GM21515 (cell line): ENCODE data around the gene BTBD9.

Experiments
- ATAC-seq: cut with Tn5 transposase; IDR thresholded peaks from one replicate; pipeline ENCODE4 v1.9.1; 2021; ENCODE audit not compliant: unreplicated experiment

Gene BTBD9

DNA sequence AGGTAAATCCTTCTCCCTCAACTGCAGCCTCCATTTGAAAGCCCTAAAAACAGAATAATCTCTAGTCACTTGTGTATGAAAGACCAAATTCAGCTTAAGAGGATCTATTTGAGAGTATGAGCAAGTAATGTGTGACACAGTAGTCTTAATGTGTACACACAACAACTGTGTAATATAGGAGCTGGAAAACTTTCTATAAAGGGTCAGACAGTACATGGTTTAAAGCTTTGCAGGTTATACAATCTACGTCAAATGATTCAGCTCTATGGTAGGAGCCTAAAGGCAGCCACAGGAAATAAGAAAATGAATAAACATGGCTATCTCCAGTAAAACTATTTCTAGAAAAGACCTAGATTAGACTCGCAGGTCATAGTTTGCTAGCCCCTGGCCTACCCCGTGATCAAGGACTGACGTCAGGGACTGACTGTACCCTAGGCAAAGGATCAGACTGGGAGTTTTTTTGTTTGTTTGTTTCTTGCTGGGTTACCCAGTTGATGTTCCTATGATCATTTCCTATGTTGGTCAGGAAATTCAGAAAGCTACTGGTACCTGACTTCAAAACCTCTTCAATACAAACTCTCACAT lies 39.7 kb downstream of the BTBD9 start:
- no peak for ATAC-seq

DNA sequence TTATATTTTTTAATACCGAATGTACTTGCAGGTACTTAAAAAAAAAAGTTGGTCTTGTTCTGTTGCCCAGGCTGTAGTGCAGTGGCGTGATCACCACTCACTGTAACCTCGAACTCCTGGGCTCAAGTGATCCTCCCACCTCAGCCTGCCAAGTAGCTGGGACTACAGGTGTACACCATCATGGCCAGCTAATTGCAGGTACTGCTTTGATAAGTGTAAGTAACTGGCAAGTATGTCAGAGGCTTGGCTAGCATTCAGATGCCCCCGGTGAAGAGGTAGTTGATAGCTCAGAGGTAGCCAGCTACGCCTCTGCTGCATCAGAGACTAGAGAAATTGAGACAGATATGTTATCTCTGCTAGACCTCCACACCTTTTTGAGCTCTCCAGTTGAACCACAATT lies 40.5 kb downstream of the BTBD9 start:
- no peak for ATAC-seq

DNA sequence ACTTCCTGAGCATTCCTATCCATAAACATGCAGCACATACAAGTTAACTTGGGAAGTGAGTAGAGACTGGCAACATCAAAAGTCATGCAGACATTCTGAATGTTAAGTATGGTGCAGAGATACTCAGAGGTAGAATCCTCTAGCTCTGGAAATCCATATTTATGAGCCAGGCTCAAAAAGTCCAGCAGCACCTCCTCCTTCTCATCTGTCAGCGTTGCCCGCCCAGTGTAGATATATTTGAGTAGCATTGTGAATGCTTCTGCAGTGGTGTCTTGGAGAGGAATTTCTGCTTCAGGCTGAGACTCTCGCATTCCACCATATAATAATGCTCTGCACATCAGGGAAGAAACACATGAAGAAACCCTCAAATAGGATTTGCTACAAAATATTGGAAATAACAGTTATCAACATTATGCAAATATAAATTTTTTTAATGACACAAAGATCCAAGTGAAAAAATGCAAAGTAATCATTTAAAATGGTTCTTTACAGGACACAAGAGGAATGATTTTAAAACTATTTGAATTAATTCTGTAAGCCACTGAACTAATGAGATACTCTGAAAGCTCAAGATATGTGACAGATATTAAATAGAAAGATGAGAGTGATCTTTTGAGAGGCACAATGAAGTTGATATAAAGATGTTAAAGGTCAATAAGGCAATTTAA lies 45.6 kb downstream of the BTBD9 start:
- ATAC-seq: no peak

DNA sequence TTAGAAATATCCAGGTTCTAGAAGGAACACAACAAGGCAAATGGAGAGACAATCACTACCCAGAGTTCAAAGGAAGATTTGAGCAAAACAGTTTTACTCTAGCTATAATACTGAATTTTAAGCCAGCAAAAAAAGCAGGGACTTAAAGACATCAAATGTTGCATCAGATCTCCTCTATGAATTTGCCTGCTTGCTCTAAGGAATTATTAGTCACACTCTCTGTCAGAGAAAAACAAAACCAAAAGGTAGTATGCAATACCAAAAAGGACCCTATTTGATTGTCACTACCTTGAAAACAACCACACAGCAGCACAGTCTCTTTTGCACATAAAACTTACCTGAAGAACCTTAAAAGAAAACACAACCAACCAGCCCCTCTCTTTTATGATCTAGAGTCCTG lies 46.3 kb downstream of the BTBD9 start:
- ATAC-seq: no peak

DNA sequence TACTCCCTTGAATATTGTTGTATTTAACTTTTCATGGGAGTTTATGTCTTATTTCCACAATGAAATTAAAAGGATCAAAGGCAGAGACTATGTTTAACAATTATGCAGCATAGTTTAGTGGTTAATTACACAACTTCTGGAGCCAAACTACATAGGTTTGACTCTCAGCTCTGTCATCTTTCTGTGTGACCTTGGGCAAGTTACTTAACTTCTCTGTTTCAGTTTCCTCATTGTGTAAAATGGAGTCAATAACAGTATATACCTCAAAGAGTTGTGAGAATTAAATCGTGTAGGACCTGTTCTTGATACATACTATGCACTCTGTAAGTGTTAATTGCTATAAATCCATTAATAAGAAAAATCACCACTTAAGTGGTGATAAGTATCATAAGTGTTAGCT lies 48.3 kb downstream of the BTBD9 start:
- no peak for ATAC-seq

DNA sequence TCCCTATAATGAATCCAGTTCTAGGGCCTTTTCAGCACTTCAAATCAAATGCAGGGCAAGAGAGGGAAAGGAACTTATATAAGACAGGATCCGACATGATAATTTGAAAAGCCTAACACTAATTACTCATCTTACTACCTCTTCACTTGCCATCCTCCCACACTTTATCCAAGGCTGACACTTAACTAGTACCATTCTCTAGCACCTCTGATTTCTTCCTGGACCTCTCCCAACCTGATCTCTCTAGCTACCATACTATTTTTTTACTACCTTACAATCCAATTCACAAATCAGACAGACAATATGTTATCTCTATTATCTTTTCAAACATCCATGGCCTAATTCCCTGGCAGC lies 50.4 kb downstream of the BTBD9 start:
- ATAC-seq: no peak

DNA sequence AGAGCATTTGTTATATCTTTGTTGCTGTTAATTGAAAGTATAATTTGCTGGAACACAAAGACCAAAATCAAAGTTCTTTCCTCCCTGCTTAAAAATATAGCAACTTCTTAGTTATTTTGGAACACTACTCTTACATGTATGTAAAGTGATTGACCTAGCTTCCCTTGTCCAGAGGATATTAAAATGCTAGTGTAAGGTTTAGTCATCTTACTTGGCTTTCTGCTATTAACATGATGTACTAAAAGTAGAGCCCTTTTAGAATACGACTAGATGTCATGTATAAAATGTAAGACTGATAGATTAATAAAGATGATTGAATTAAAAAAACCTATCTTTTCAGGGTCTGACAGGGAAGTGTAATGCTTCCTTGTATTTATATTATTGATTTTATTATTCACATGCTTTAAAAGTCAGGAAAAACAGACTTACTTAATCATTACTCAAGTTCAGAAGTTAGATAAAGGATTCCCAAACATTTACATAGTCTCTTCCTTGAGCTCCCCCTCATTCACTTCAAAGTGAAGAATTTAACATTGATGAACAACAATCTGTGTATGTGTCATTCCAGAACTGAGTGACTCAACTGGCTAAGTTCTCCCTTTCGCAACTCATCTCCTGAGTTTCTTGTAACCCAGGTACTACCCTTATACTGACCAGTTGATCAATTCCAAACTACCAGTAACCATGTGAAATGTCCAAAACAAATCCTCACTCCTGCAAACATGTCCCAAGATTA lies 50.9 kb downstream of the BTBD9 start:
- no peak for ATAC-seq

DNA sequence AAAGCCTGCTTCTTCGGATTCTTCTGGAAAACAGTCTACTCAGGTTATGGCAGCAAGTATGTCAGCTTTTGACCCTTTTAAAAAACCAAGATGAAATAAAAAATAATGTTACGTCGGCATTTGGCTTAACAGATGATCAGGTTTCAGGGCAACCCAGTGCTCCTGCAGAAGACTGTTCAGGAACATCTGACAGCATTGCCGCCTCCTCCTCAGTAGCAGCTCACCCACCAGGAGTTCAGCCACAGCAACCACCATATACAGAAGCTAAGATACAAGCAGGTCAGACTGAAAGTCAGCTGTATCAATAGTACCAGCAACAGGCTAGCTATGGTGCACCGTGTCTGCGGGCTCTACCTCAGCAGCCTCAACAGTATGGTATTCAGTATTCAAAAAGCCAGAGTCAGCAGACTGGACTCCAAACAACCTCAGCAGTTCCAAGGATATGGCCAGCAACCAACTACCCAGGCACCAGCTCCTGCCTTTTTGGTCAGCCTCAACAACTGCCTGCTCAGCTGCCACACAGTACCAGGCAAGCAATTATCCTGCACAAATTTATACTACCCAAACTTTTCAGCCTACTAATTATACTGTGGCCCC lies 51.9 kb downstream of the BTBD9 start:
- no peak for ATAC-seq

DNA sequence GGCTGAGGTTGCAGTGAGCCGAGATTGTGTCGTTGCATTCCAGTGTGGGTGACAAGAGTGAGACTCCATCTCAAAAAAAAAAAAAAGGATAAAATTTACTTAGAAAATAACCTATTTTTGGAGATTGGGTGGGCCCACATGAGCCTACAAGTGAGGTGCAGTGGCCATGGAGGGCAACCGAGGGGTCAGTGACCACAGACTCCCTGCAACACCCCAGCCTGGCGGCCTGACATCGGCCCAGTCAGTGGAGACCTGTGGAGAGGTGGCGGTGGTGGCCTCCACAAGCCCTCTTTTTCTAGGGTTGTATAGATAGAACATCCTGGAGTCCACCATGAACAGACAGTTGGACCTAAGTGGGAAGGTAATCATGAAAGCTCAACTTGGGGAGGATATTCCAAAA lies 52.7 kb downstream of the BTBD9 start:
- no peak for ATAC-seq

DNA sequence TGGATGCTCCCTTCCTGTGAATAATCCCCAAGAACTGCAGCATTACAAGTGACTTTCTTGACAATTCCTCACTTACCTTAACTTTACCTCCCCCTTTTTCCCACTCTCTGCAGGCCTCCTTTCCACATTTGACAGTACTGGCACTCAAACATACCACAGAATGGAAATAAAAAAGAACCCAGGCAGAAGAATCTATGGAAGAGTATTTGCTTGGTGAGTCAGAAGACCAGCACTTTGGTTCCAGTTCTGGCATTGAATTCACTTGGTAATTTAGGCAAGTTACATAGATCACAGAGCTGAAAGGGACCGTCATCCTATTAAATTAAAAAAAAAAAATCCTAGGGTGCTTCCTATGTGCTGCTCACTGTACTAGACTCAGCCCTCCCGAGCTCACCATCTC lies 55.0 kb downstream of the BTBD9 start:
- ATAC-seq: no peak

DNA sequence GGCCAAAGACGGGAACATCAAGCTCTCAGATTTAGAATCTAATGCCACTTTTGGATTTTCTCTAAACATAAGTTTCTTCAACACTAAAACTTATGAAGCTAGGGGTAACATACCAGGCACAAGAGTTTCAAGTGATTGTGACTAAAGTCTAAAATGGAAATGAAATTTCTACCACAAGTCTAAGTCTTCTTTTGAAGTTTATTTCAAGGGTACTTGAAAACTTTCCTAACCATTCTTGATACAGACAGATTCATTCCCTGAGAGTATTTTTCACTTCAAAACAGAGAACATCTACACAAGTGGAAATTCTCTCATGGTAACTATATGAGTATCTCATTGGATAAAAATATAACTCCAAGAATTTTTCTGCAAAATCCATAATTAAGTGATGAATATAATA lies 56.2 kb downstream of the BTBD9 start:
- no peak for ATAC-seq

DNA sequence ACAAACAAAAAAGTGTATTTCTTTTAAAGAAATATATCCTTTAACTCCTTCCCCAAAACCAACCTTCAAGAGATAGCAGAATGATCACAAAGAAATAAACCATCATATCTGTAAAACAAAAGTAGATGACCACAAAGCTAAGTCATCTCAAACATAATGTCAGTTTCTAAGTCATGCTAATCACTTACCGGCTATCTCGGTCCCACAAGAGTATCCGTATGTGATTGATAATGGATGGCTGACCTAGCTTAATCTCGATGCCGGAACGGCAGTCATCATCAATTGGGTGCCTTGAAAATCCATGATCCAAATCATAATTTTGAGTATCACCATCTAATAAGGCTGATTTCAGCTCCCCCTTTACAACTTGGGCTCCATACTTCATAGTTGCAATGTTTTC lies 59.7 kb downstream of the BTBD9 start:
- ATAC-seq: no peak

DNA sequence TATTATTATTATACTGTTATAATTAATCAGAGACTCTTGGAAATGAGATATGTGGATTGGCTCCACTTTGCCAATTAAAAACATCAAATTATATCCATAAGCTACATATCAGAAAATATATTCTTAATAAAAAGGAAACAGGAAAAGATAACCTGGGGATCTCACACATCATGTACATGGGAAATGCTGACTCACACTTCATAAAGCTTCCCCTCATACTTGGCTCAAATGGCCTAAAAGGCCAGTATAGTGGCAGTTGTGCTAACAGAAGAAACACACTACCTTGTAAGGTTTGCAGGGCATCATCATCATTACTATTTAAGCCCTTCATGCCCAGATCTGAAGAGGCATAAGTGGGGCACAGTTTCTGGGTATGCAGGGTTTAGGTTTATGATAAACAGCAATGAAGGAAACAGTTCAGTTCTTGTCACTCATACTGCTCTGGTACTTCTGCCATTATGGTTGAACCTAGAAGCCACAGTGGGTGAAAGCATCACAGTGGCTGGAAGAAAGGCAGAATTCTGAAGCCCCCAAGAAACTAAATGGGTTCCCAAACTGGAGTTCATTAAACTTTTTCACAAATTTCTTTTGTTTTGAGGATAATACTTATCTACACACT lies 60.6 kb downstream of the BTBD9 start:
- ATAC-seq: no peak

DNA sequence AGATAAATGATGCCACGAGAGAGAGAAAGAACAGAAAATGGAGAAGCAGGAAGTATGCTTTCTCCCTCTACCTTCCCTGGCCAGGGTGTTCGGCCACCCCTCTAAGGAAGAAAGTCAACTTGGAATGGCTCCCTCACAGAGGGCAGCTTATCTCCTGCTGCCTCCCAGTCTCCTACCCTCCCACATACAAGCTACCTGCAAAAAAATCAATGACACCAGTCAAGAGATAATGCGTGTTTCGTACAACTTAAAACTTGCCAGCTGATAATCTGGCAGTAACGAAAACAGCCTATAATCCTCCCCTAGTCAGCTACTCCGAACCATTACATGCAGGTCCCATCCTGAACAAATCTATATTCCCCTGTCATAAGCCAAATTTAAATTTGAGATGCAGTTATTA lies 61.7 kb downstream of the BTBD9 start:
- no peak for ATAC-seq

DNA sequence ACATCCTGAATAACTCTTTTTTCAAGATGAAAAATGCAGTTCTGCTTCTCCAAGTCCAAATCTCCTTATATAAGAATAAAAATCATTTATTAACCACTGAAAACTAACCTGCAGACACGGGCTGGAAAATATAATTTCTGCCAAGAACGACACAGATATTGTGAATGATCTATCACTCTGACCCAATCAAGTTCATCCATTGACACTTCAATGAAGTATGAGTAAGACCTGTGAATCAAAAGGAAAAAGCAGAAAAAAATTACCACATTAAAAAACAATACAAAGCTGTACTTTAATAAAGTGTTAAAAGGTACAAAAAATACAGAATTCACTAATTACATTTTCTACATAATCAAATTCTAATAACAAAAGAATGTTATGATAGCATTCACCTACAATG lies 62.2 kb downstream of the BTBD9 start:
- ATAC-seq: no peak

DNA sequence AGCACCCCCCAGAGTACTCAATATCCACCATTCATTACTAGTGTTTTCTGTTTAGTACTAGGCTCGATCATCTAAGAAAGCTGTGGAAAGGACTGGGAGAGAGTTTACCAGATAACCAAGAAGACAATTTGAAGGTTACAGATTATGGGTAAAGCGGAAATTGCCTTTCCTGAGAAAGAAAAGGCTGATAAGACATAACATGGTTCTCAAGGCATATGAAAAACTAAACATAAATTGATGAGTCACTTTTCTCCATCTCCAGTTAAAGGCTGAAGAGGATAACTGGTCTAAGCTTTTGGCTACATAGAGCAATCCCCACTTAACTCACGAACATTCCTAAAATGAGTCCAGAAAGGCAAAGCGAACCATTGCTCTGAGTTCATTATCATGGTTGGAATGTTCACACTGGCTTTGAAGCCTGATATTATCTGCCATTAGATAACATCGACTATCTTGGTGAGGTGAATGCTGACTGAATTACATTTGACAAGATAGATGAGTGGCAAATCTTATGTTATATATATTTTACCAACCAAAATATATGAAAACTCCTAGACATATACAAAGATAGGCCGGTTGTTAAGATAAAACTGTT lies 65.8 kb downstream of the BTBD9 start:
- no peak for ATAC-seq

DNA sequence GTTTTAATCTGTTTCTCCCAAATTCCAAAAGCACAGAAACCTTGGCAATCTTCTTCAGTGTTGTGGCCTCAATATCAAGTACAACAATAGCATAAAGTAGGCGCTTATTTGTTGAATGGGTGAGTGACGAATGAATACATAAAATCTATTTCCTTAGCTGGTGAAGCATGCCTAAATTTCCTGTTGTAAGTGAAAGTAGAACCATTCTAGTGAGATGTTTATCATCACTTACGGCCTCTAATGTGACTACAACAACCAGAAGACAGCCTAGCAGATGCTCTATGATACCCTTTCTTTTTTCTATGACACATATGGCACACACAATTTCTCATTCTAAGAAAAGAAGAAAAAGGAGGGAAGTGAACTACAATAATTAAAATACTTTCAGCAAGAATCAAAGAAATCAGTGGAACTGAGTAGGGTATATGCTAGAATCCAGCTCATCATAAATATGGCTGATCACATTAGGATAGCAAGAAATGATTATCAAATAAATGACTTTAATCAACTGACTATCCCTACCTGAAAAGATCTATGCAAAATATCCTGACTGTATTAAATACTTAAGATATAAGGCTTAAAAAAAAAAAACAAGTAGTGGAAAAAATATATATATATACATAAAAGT lies 67.4 kb downstream of the BTBD9 start:
- peak; percentile 67 for ATAC-seq

DNA sequence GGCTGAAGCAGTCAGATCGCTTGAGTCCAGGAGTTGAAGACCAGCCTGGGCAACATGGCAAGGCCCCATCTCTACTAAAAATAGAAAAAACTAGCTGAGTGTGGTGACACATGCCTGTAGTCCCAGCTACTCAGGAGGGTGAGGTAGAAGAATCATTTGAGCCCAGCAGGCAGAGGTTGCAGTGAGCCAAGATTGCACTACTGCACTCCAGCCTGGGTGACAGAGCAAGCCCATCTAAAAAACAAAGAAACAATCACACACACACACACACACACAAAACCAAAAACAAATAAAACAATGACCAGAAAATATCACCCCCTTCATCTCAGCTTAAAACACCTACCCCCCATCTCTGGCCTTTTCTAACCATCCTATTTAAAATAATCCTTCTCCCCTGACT lies 68.0 kb downstream of the BTBD9 start:
- ATAC-seq: no peak

DNA sequence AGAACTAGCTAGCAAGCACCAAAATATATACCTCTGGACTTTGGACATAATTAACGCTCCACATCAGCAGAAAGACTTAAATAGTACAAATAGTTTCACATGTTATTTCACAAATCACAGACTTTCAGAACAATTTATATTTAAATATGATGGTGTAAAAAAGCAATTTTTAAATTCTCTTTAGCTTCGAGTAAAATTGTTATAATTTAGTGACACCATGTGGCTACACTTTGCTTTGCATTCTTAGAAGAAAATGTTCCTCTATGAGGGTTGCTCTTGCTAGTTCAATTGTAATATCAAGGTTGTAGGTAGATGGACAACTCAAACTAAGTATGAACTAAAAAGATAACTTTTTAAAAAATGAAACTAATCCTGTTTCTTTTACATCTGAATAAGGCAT lies 69.0 kb downstream of the BTBD9 start:
- no peak for ATAC-seq

DNA sequence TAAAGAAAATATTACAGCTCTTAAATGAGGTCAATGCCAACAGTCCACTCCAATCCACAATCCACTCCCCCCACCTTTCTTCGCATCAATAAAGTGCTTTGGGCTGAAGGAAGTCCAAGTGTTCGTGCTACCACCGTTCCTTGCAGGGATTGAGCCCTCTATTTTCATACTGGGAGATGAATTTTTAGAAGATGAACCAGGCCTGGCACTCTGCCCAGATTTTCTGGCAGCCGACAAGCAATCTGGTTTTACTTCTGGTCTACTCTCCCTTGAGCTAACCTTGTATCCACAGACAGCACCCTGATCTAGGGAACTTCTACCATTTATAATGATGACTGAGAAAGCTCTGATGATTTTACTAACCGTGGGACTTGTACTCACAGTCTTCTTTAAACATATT lies 72.3 kb downstream of the BTBD9 start:
- ATAC-seq: no peak
